Measurements from ENCODE around the gene ANXA2R.

GRCh38 chr5:43000111-43000840 is 39.8 kb downstream of the ANXA2R start:
- TF ChIP-seq EZH2 (IDR thresholded peaks at IDR 0.05; ENCODE audit: borderline replicate concordance, low read depth, low read length, severe bottlenecking) (no peak), CTCF (IDR thresholded peaks at IDR 0.05; ENCODE audit: borderline replicate concordance, extremely low read depth, low read length, poor library complexity, severe bottlenecking) (no peak)
